Lower leg skin (tissue), 3 donors: ENCODE results near the gene BDKRB2.

ENCODE experiments used
- POLR2A ChIP-seq, 2 donors: fragments of 450-650 bp; IDR thresholded peaks; one replicate each; pipeline ENCODE4 v1.6.1; 2016 to 2017; ENCODE audit warnings: antibody characterized with exemption in 2 of 2, mild to moderate bottlenecking in 1 of 2, moderate library complexity in 1 of 2
- TF ChIP-seq, protein P1 (sequence below), 3 donors: fragments of 450-650 bp; IDR thresholded peaks; one replicate each; pipeline ENCODE4 v1.5.1; 2016; ENCODE audit warnings: antibody characterized with exemption in 3 of 3, mild to moderate bottlenecking in 3 of 3, moderate library complexity in 2 of 3

DNA sequence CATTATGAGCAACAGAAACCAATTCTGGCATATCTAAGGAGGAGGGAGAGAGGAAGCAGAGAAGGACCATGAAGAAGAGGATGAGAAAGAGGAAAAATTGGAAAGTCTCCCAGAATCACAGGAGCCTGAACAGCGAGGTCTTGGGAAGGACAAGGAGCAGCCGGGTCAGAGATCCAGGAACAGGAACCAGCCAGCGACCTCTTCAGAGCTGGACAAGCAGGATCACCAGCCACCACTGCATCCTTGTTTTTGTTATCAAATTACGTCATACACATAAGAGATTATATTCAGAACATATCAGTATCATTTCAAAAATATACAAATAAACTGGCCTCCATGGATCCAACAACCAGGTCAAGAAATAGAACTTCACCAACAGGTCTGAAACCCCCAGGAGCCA lies 22.1 kb upstream of the BDKRB2 start:
- TF ChIP-seq, protein P1, sequence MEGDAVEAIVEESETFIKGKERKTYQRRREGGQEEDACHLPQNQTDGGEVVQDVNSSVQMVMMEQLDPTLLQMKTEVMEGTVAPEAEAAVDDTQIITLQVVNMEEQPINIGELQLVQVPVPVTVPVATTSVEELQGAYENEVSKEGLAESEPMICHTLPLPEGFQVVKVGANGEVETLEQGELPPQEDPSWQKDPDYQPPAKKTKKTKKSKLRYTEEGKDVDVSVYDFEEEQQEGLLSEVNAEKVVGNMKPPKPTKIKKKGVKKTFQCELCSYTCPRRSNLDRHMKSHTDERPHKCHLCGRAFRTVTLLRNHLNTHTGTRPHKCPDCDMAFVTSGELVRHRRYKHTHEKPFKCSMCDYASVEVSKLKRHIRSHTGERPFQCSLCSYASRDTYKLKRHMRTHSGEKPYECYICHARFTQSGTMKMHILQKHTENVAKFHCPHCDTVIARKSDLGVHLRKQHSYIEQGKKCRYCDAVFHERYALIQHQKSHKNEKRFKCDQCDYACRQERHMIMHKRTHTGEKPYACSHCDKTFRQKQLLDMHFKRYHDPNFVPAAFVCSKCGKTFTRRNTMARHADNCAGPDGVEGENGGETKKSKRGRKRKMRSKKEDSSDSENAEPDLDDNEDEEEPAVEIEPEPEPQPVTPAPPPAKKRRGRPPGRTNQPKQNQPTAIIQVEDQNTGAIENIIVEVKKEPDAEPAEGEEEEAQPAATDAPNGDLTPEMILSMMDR (IDR thresholded peaks at IDR 0.05): no peak
- TF ChIP-seq POLR2A (IDR thresholded peaks at IDR 0.05): no peak
